ENCODE measurements around the gene TTLL11. TPM values are rescaled to one million over a fixed set of nuclear protein-coding genes. Genes with fewer than 3 reads are reported as not detected.

Gene TTLL11
- total and polyA plus RNA-seq, 2 experiments from 2014 or later = 5.5 to 7.6 TPM

DNA sequence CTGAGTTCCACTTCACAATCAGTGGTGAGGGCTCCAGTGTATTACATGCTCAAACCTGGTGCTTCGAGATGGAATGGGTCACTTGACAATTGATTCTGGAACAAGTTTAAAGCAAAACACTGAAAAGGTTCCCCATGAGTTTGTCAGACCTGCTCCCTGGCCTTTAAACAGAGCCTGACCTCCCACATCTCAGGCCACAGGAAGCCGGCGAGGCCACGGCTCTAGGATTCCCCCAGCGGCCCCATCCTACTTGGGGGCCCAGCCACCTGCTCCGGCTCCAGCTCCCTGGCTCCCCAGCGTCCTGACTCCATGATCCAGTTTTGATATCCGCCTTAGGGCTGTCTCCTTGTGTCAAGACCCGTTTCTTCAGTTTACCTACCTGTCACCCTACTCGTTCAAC is 62.0 kb downstream of the TTLL11 start:
- Histone ChIP-seq H3K4me1 (ENCODE audit: insufficient read depth) (no peaks in the 10 kb centered on the region), H3K27ac (no peak overlapping the region), H3K79me2 (no peaks in the 10 kb centered on the region), H2AFZ (no peak overlapping the region), H3K4me3 (no peak overlapping the region), H4K20me1 (ENCODE audit: insufficient read depth, poor library complexity, severe bottlenecking) (no peaks in the 10 kb centered on the region), H3K4me2 (no peak overlapping the region), H3K9me3 (ENCODE audit: low read depth) (no peaks in the 10 kb centered on the region), H3K36me3 (replicated peaks; ENCODE audit: insufficient read depth, low read depth) (no peaks in the 10 kb centered on the region), H3K27me3 (no peaks in the 10 kb centered on the region), H3K9me2 (replicated peaks; ENCODE audit: insufficient read depth) (no peaks in the 10 kb centered on the region)
- TF ChIP-seq, protein P1, sequence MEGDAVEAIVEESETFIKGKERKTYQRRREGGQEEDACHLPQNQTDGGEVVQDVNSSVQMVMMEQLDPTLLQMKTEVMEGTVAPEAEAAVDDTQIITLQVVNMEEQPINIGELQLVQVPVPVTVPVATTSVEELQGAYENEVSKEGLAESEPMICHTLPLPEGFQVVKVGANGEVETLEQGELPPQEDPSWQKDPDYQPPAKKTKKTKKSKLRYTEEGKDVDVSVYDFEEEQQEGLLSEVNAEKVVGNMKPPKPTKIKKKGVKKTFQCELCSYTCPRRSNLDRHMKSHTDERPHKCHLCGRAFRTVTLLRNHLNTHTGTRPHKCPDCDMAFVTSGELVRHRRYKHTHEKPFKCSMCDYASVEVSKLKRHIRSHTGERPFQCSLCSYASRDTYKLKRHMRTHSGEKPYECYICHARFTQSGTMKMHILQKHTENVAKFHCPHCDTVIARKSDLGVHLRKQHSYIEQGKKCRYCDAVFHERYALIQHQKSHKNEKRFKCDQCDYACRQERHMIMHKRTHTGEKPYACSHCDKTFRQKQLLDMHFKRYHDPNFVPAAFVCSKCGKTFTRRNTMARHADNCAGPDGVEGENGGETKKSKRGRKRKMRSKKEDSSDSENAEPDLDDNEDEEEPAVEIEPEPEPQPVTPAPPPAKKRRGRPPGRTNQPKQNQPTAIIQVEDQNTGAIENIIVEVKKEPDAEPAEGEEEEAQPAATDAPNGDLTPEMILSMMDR (IDR thresholded peaks at IDR 0.05; ENCODE audit: poor library complexity) = no peak
- TF ChIP-seq EZH2 (IDR thresholded peaks at IDR 0.05; ENCODE audit: borderline replicate concordance) (no peak), EZH2phosphoT487 (IDR thresholded peaks at IDR 0.05; ENCODE audit: low read depth, severe bottlenecking, unreplicated experiment) (no peak)
- no peak for DNase-seq (ENCODE audit: low spot score)
- WGBS (ENCODE audit: low lambda C conversion rate, missing lambda C conversion rate) = 91% methylated on average over 10 of the region's 10 CpGs

DNA sequence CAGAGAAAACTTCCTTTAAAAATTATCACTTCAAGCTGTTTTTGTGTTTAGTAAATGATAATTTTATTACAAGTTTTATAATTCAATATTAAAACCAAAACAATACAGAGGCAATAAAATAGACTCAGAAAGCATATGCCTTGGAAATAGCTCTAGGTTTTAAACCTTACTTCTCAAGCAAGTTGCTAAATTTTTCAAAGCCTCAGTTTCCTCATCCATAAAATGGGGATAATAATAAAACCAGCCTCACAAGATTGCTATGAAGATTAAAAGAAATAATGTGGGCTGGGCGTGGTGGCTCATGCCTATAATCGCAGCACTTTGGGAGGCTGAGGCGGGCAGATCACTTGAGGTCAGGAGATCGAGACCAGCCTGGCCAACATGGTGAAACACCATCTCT is 62.8 kb downstream of the TTLL11 start:
- Histone ChIP-seq H3K79me2 (no peaks in the 10 kb centered on the region), H3K9me2 (replicated peaks; ENCODE audit: insufficient read depth) (no peaks in the 10 kb centered on the region), H3K4me1 (ENCODE audit: insufficient read depth) (no peaks in the 10 kb centered on the region), H2AFZ (no peak overlapping the region), H3K36me3 (replicated peaks; ENCODE audit: insufficient read depth, low read depth) (no peaks in the 10 kb centered on the region), H4K20me1 (ENCODE audit: insufficient read depth, poor library complexity, severe bottlenecking) (no peaks in the 10 kb centered on the region), H3K4me2 (no peak overlapping the region), H3K27me3 (no peaks in the 10 kb centered on the region), H3K9me3 (ENCODE audit: low read depth) (no peaks in the 10 kb centered on the region), H3K27ac (no peak overlapping the region), H3K4me3 (no peak overlapping the region)
- DNase-seq (ENCODE audit: low spot score) = no peak
- TF ChIP-seq, protein P1 (IDR thresholded peaks at IDR 0.05; ENCODE audit: poor library complexity) = no peak
- no peak for TF ChIP-seq EZH2phosphoT487 (IDR thresholded peaks at IDR 0.05; ENCODE audit: low read depth, severe bottlenecking, unreplicated experiment)
- TF ChIP-seq EZH2 (IDR thresholded peaks at IDR 0.05; ENCODE audit: borderline replicate concordance) = no peak
- 95% methylated on average over 4 of the region's 4 CpGs for WGBS (ENCODE audit: low lambda C conversion rate, missing lambda C conversion rate)

DNA sequence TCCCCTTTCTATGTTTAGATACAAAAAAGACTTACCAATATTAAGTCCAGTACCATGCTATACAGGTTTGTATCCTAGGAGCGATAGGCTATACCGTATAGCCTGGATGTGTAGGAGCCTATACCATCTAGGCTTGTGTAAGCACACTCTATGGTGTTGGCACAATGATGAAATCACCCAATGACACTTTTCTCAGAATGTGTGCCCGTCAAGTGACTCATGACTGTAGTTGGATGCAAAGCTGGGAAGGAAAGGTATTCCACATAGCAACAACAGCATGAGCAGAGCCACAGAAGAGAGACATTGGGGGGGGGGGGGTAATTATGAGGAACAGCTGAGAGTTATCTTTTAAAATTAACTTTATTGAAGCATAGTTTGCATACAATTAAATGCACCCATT is 63.2 kb downstream of the TTLL11 start:
- no peak overlapping the region for H3K27ac ChIP-seq
- H4K20me1 ChIP-seq (ENCODE audit: insufficient read depth, poor library complexity, severe bottlenecking) = no peaks in the 10 kb centered on the region
- H3K4me3 ChIP-seq = no peak overlapping the region
- no peaks in the 10 kb centered on the region for H3K9me2 ChIP-seq (replicated peaks; ENCODE audit: insufficient read depth)
- 100% methylated on average over 3 of the region's 3 CpGs for whole genome bisulfite sequencing (ENCODE audit: low lambda C conversion rate, missing lambda C conversion rate)
- no peaks in the 10 kb centered on the region for H3K27me3 ChIP-seq
- no peak overlapping the region for H3K4me2 ChIP-seq
- H3K9me3 ChIP-seq (ENCODE audit: low read depth) = no peaks in the 10 kb centered on the region
- H2AFZ ChIP-seq = no peak overlapping the region
- H3K79me2 ChIP-seq = no peaks in the 10 kb centered on the region
- H3K36me3 ChIP-seq (replicated peaks; ENCODE audit: insufficient read depth, low read depth) = no peaks in the 10 kb centered on the region
- TF ChIP-seq EZH2phosphoT487 (IDR thresholded peaks at IDR 0.05; ENCODE audit: low read depth, severe bottlenecking, unreplicated experiment) (no peak), EZH2 (IDR thresholded peaks at IDR 0.05; ENCODE audit: borderline replicate concordance) (no peak)
- TF ChIP-seq, protein P1 (IDR thresholded peaks at IDR 0.05; ENCODE audit: poor library complexity) = no peak
- no peak for DNase-seq (ENCODE audit: low spot score)
- no peaks in the 10 kb centered on the region for H3K4me1 ChIP-seq (ENCODE audit: insufficient read depth)

DNA sequence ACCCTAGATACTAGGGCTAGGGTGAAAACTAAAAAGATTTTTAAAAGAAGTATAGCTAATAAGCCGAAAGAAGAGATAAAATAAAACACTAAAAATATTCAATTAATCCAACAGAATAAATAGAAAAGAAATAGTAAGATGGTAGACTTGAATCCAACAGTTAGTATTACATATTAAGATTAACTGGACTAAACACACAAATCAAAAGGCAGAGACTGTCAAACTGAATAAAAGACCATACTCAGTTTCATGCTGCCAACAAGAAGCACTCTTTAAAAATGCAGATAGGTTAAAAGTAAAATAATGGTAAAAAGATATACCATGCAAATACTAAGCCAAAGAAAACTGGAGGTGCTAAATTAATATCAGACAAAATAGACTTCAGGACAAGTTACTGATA is 65.0 kb downstream of the TTLL11 start:
- Histone ChIP-seq H3K27ac (no peak overlapping the region), H3K4me3 (no peak overlapping the region), H3K4me1 (ENCODE audit: insufficient read depth) (no peaks in the 10 kb centered on the region), H2AFZ (no peak overlapping the region), H3K79me2 (no peaks in the 10 kb centered on the region), H3K4me2 (no peak overlapping the region), H3K36me3 (replicated peaks; ENCODE audit: insufficient read depth, low read depth) (no peaks in the 10 kb centered on the region), H3K9me2 (replicated peaks; ENCODE audit: insufficient read depth) (no peaks in the 10 kb centered on the region), H4K20me1 (ENCODE audit: insufficient read depth, poor library complexity, severe bottlenecking) (no peaks in the 10 kb centered on the region), H3K27me3 (no peaks in the 10 kb centered on the region), H3K9me3 (ENCODE audit: low read depth) (no peaks in the 10 kb centered on the region)
- TF ChIP-seq EZH2 (IDR thresholded peaks at IDR 0.05; ENCODE audit: borderline replicate concordance) (no peak), EZH2phosphoT487 (IDR thresholded peaks at IDR 0.05; ENCODE audit: low read depth, severe bottlenecking, unreplicated experiment) (no peak)
- TF ChIP-seq, protein P1 (IDR thresholded peaks at IDR 0.05; ENCODE audit: poor library complexity) = no peak
- WGBS (ENCODE audit: low lambda C conversion rate, missing lambda C conversion rate) = 96% methylated on average over 1 of the region's 1 CpG
- no peak for DNase-seq (ENCODE audit: low spot score)

Measured in hepatocyte (in vitro differentiated cells).